ENCODE measurements around the gene CYP2A13. TPM values are rescaled to one million over a fixed set of nuclear protein-coding genes. Genes with fewer than 3 reads are reported as not detected.
"Not testable (repeated sequence)": the region's sequence is repeated elsewhere in the genome, so short reads cannot be mapped to it uniquely, and the experiment has no call there.

Gene CYP2A13
- total and polyA plus RNA-seq, 10 of the 15 experiments (the other 5 are each of a cell fraction or from before 2014, with no cell fraction given): not detected

- H3K27me3 ChIP-seq (replicated peaks in 1 of 2; ENCODE audit: control insufficient read depth in 2 of 2, insufficient read depth in 2 of 2, low read length in 1 of 2): no peaks in the 10 kb centered on the region; a peak in 1 of 4 replicates
- no peaks in the 10 kb centered on the region for H4K20me1 ChIP-seq (ENCODE audit: control insufficient read depth, insufficient read depth)
- TF ChIP-seq BCL11A (IDR thresholded peaks at IDR 0.05; ENCODE audit: low read depth, low read length) (no peak), CEBPZ (IDR thresholded peaks at IDR 0.05; ENCODE audit: low read depth, low read length) (no peak), MTA3 (IDR thresholded peaks at IDR 0.05; ENCODE audit: borderline replicate concordance, low read length) (no peak), FOXM1 (IDR thresholded peaks at IDR 0.05; ENCODE audit: low read depth, low read length) (no peak), POLR2AphosphoS2 (IDR thresholded peaks at IDR 0.05; ENCODE audit: low read depth, low read length) (no peak), RAD51 (IDR thresholded peaks at IDR 0.05) (no peak), NFXL1 (IDR thresholded peaks at IDR 0.05; ENCODE audit: borderline replicate concordance) (no peak), EZH2 (IDR thresholded peaks at IDR 0.05; ENCODE audit: borderline replicate concordance, control insufficient read depth, low read depth, low read length) (no peak), HDAC2 (IDR thresholded peaks at IDR 0.05) (no peak), ZBED1 (IDR thresholded peaks at IDR 0.05; ENCODE audit: borderline replicate concordance) (no peak)
- H3K9ac ChIP-seq (ENCODE audit: control insufficient read depth, insufficient read depth, low read length): no peak overlapping the region
- no peak overlapping the region for H3K4me3 ChIP-seq
- ChIA-PET RAD21 (ENCODE audit: unreplicated experiment) (no interaction called here), SMC1A (ENCODE audit: uncharacterized antibody, unreplicated experiment) (no interaction called here), POLR2A (no interaction called here), CTCF (no interaction called here)
- ATAC-seq (no peak), DNase-seq (ENCODE audit: low read depth, low spot score) (no peak), FAIRE-seq (no peak)
- H2AFZ ChIP-seq (ENCODE audit: control insufficient read depth, low read depth, low read length): no peak overlapping the region
- WGBS (ENCODE audit: insufficient coverage, insufficient replicate concordance, low lambda C conversion rate, missing lambda C conversion rate): 32% methylated on average over 13 of the region's 13 CpGs
- intact Hi-C loops (cut with micrococcal nuclease; ENCODE audit: unreplicated experiment) (no loop called here), in situ Hi-C loops (cut with MboI) (no loop called here)
- H3K9me3 ChIP-seq (replicated peaks; ENCODE audit: control insufficient read depth, insufficient read depth, low read length): no peaks in the 10 kb centered on the region
- no peak overlapping the region for H3K27ac ChIP-seq (ENCODE audit: control insufficient read depth, insufficient read depth)
- no TSS peak for BruUV-seq (replicated peaks)
- H3K4me2 ChIP-seq (ENCODE audit: control insufficient read depth, insufficient read depth): no peak overlapping the region
- H3K36me3 ChIP-seq (ENCODE audit: control insufficient read depth in 2 of 2, insufficient read depth in 2 of 2, low read length in 1 of 2): no peaks in the 10 kb centered on the region
- no peaks in the 10 kb centered on the region for H3K79me2 ChIP-seq (ENCODE audit: control insufficient read depth, insufficient read depth, low read length)
- no peaks in the 10 kb centered on the region for H3K4me1 ChIP-seq (ENCODE audit: control insufficient read depth, insufficient read depth, low read length)
These were observed 37.8 kb upstream of the CYP2A13 start for GRCh38 chr19:41050426-41050825.

GRCh38 chr19:41052162-41052561 lies 36.1 kb upstream of the CYP2A13 start:
- SMC1A ChIA-PET (ENCODE audit: uncharacterized antibody, unreplicated experiment); H2AFZ ChIP-seq (ENCODE audit: control insufficient read depth, low read depth, low read length); ATAC-seq; H3K36me3 ChIP-seq (ENCODE audit: control insufficient read depth in 2 of 2, insufficient read depth in 2 of 2, low read length in 1 of 2); POLR2A ChIA-PET; H3K9ac ChIP-seq (ENCODE audit: control insufficient read depth, insufficient read depth, low read length); DNase-seq (ENCODE audit: low read depth, low spot score); H4K20me1 ChIP-seq (ENCODE audit: control insufficient read depth, insufficient read depth); BruUV-seq (replicated peaks); FAIRE-seq; H3K9me3 ChIP-seq (replicated peaks; ENCODE audit: control insufficient read depth, insufficient read depth, low read length); H3K4me1 ChIP-seq (ENCODE audit: control insufficient read depth, insufficient read depth, low read length); H3K4me2 ChIP-seq (ENCODE audit: control insufficient read depth, insufficient read depth); RAD21 ChIA-PET (ENCODE audit: unreplicated experiment); in situ Hi-C loops (cut with MboI); intact Hi-C loops (cut with micrococcal nuclease; ENCODE audit: unreplicated experiment); CTCF ChIA-PET; H3K4me3 ChIP-seq; H3K27me3 ChIP-seq (replicated peaks in 1 of 2; ENCODE audit: control insufficient read depth in 2 of 2, insufficient read depth in 2 of 2, low read length in 1 of 2); H3K27ac ChIP-seq (ENCODE audit: control insufficient read depth, insufficient read depth); H3K79me2 ChIP-seq (ENCODE audit: control insufficient read depth, insufficient read depth, low read length): not testable (repeated sequence)
- 44% methylated on average over 7 of the region's 7 CpGs for WGBS (ENCODE audit: insufficient coverage, insufficient replicate concordance, low lambda C conversion rate, missing lambda C conversion rate)

- H3K27ac ChIP-seq (ENCODE audit: control insufficient read depth, insufficient read depth); H3K27me3 ChIP-seq (replicated peaks in 1 of 2; ENCODE audit: control insufficient read depth in 2 of 2, insufficient read depth in 2 of 2, low read length in 1 of 2); DNase-seq (ENCODE audit: low read depth, low spot score); SMC1A ChIA-PET (ENCODE audit: uncharacterized antibody, unreplicated experiment); in situ Hi-C loops (cut with MboI); FAIRE-seq; CTCF ChIA-PET; intact Hi-C loops (cut with micrococcal nuclease; ENCODE audit: unreplicated experiment); H3K79me2 ChIP-seq (ENCODE audit: control insufficient read depth, insufficient read depth, low read length); H3K4me3 ChIP-seq; H3K9me3 ChIP-seq (replicated peaks; ENCODE audit: control insufficient read depth, insufficient read depth, low read length); H3K4me2 ChIP-seq (ENCODE audit: control insufficient read depth, insufficient read depth); POLR2A ChIA-PET; H3K4me1 ChIP-seq (ENCODE audit: control insufficient read depth, insufficient read depth, low read length); H3K36me3 ChIP-seq (ENCODE audit: control insufficient read depth in 2 of 2, insufficient read depth in 2 of 2, low read length in 1 of 2); H2AFZ ChIP-seq (ENCODE audit: control insufficient read depth, low read depth, low read length); BruUV-seq (replicated peaks); RAD21 ChIA-PET (ENCODE audit: unreplicated experiment); ATAC-seq; H3K9ac ChIP-seq (ENCODE audit: control insufficient read depth, insufficient read depth, low read length); H4K20me1 ChIP-seq (ENCODE audit: control insufficient read depth, insufficient read depth): not testable (repeated sequence)
- 13% methylated on average over 9 of the region's 10 CpGs for WGBS (ENCODE audit: insufficient coverage, insufficient replicate concordance, low lambda C conversion rate, missing lambda C conversion rate)
These were observed 34.9 kb upstream of the CYP2A13 start for GRCh38 chr19:41053331-41053730.
